H1 (cell line): ENCODE data around the gene BLCAP. TPM values are rescaled to one million over a fixed set of nuclear protein-coding genes. Genes with fewer than 3 reads are reported as not detected.
"Not testable (repeated sequence)": the region's sequence is repeated elsewhere in the genome, so short reads cannot be mapped to it uniquely, and the experiment has no call there.

Experiments
- CTCF ChIA-PET: fragments of 300-600 bp; sonication (Branson Sonifier 250); formaldehyde crosslinking; loops from one replicate; lab custom pipeline; 2021; ENCODE audit not compliant: partially characterized antibody; lab: Charles Lee
- POLR2A ChIA-PET: fragments of 300-600 bp; sonication (Branson Sonifier 250); formaldehyde crosslinking; loops from one replicate; lab custom pipeline; 2021; ENCODE audit warnings: inconsistent platforms; ENCODE audit not compliant: partially characterized antibody; lab: Charles Lee
- DNase-seq, 2 experiments: peaks; one replicate each; pipeline versions ENCODE4 v3.0.0 to v3.0.0-alpha.2; 2010 to 2022; ENCODE audit warnings: low spot score in 2 of 2, low read depth in 1 of 2, mixed read lengths in 1 of 2
- FAIRE-seq: peaks from 2 replicates; lab custom pipeline; 2011; peaks lifted over from hg19 to GRCh38; lab: Jason Lieb, UNC
- H2AFZ ChIP-seq: 2 replicates; pipeline ENCODE4 v1.8.1; 2012; ENCODE audit warnings: low read length, inconsistent platforms
- H2AK5ac ChIP-seq: 2 replicates; pipeline ENCODE4 v1.6.1; 2013; ENCODE audit warnings: low read depth, low read length
- H2BK120ac ChIP-seq: replicated peaks from 2 replicates; pipeline ENCODE3; 2013; ENCODE audit warnings: low read depth, low read length, inconsistent platforms
- H2BK12ac ChIP-seq: 2 replicates; pipeline ENCODE4 v1.6.1; 2013; ENCODE audit warnings: low read depth, low read length
- H2BK15ac ChIP-seq: 2 replicates; pipeline ENCODE4 v1.6.1; 2013; ENCODE audit warnings: low read length
- H2BK20ac ChIP-seq: 2 replicates; pipeline ENCODE4 v1.6.1; 2013; ENCODE audit warnings: low read length
- H2BK5ac ChIP-seq: 2 replicates; pipeline ENCODE4 v1.6.1; 2013; ENCODE audit warnings: low read depth, low read length
- H3K14ac ChIP-seq: 2 replicates; pipeline ENCODE4 v1.6.1; 2013; ENCODE audit warnings: inconsistent platforms; ENCODE audit not compliant: insufficient read length
- H3K18ac ChIP-seq: 2 replicates; pipeline ENCODE4 v1.6.1; 2013; ENCODE audit warnings: low read length; ENCODE audit errors: extremely low read depth
- H3K23ac ChIP-seq: 2 replicates; pipeline ENCODE4 v1.6.1; 2013; ENCODE audit warnings: inconsistent platforms; ENCODE audit not compliant: insufficient read length
- H3K23me2 ChIP-seq: 2 replicates; pipeline ENCODE4 v1.6.1; 2013; ENCODE audit warnings: low read depth, low read length
- H3K27ac ChIP-seq: 2 replicates; pipeline ENCODE4 v1.6.1; 2011; ENCODE audit warnings: low read depth, low read length, inconsistent platforms
- H3K27me3 ChIP-seq, 4 experiments: replicated peaks in 1 of 4; 1 replicate in 1 of 4; 2 replicates in 3 of 4; pipeline versions ENCODE4 v1.6.1 to v1.8.1; 2011 to 2013; ENCODE audit warnings: low read length in 3 of 4, mild to moderate bottlenecking in 3 of 4, inconsistent platforms in 2 of 4, mixed read lengths in 2 of 4, moderate library complexity in 1 of 4; ENCODE audit not compliant: control insufficient read depth in 3 of 4, insufficient read depth in 3 of 4; ENCODE audit errors: extremely low read depth in 1 of 4
- H3K36me3 ChIP-seq, 4 experiments: 2 replicates each; pipeline versions ENCODE4 v1.6.1 to v1.8.1; 2011 to 2013; ENCODE audit warnings: mild to moderate bottlenecking in 4 of 4, low read length in 3 of 4, moderate library complexity in 2 of 4, control low read depth in 1 of 4, inconsistent platforms in 1 of 4; ENCODE audit not compliant: insufficient read depth in 4 of 4, control insufficient read depth in 2 of 4
- H3K4ac ChIP-seq: replicated peaks from 2 replicates; pipeline ENCODE3; 2013; ENCODE audit warnings: low read length, low read depth, mixed read lengths, inconsistent platforms; ENCODE audit not compliant: insufficient read length
- H3K4me1 ChIP-seq, 4 experiments: replicated peaks in 1 of 4; 1 replicate in 1 of 4; 2 replicates in 3 of 4; pipeline versions ENCODE4 v1.6.1 to v1.8.1; 2011 to 2013; ENCODE audit warnings: low read length in 3 of 4, inconsistent platforms in 2 of 4, mixed read lengths in 1 of 4; ENCODE audit not compliant: insufficient read depth in 4 of 4, control insufficient read depth in 3 of 4
- H3K4me2 ChIP-seq, 2 experiments: 2 replicates each; pipeline versions ENCODE4 v1.6.1 to v1.8.1; 2011 to 2013; ENCODE audit warnings: low read depth in 2 of 2, low read length in 2 of 2, control low read depth in 1 of 2, inconsistent platforms in 1 of 2, mild to moderate bottlenecking in 1 of 2; ENCODE audit not compliant: insufficient read depth in 1 of 2
- H3K4me3 ChIP-seq, 4 experiments: fragments of 200-600, 300-600 bp in 1 of 4; sonication (generic), shearing (Covaris generic), sonication (Bioruptor Twin) in 1 of 4; 2 replicates each; pipeline versions ENCODE4 v1.5.1 to v1.8.1; 2011 to 2016; ENCODE audit warnings: low read length in 4 of 4, low read depth in 3 of 4, control low read depth in 2 of 4, inconsistent platforms in 2 of 4, mild to moderate bottlenecking in 2 of 4, mixed read lengths in 1 of 4, moderate library complexity in 1 of 4; ENCODE audit not compliant: insufficient read depth in 2 of 4; ENCODE audit errors: extremely low read depth in 1 of 4
- H3K56ac ChIP-seq: replicated peaks from 2 replicates; pipeline ENCODE3; 2013; ENCODE audit warnings: low read depth, mild to moderate bottlenecking, mixed read lengths, low read length, inconsistent platforms; ENCODE audit not compliant: insufficient read length
- H3K79me1 ChIP-seq: 2 replicates; pipeline ENCODE4 v1.6.1; 2013; ENCODE audit warnings: low read depth, low read length, control low read depth
- H3K79me2 ChIP-seq, 2 experiments: 2 replicates each; pipeline versions ENCODE4 v1.6.1 to v1.8.1; 2012 to 2013; ENCODE audit warnings: low read length in 2 of 2, mild to moderate bottlenecking in 2 of 2, inconsistent platforms in 1 of 2; ENCODE audit not compliant: insufficient read depth in 2 of 2, control insufficient read depth in 1 of 2
- H3K9ac ChIP-seq, 4 experiments: replicated peaks in 1 of 4; 1 replicate in 1 of 4; 2 replicates in 3 of 4; pipeline versions ENCODE4 v1.6.1 to v1.8.1; 2011 to 2013; ENCODE audit warnings: low read depth in 3 of 4, low read length in 3 of 4, control low read depth in 2 of 4, mild to moderate bottlenecking in 2 of 4, moderate library complexity in 2 of 4, inconsistent platforms in 1 of 4; ENCODE audit errors: extremely low read depth in 1 of 4
- H3K9me3 ChIP-seq, 2 experiments: 2 replicates each; pipeline versions ENCODE4 v1.6.1 to v1.8.1; 2012 to 2013; ENCODE audit warnings: mild to moderate bottlenecking in 2 of 2, moderate library complexity in 2 of 2, control low read depth in 1 of 2, inconsistent platforms in 1 of 2, low read depth in 1 of 2, low read length in 1 of 2, mixed read lengths in 1 of 2; ENCODE audit not compliant: insufficient read depth in 2 of 2
- H4K20me1 ChIP-seq, 2 experiments: replicated peaks in 1 of 2; 2 replicates each; pipeline versions ENCODE3 to v1.8.1; 2011 to 2013; ENCODE audit warnings: inconsistent platforms in 2 of 2, low read length in 2 of 2, mild to moderate bottlenecking in 1 of 2; ENCODE audit not compliant: insufficient read depth in 2 of 2, control insufficient read depth in 1 of 2
- H4K5ac ChIP-seq: 2 replicates; pipeline ENCODE4 v1.6.1; 2013; ENCODE audit warnings: low read length, low read depth, mixed read lengths, inconsistent platforms; ENCODE audit not compliant: insufficient read length
- H4K8ac ChIP-seq: 2 replicates; pipeline ENCODE4 v1.8.0; 2013; ENCODE audit warnings: mild to moderate bottlenecking, moderate library complexity, low read length, inconsistent platforms; ENCODE audit not compliant: insufficient read depth; ENCODE audit errors: extremely low read depth
- H4K91ac ChIP-seq: replicated peaks from 2 replicates; pipeline ENCODE3; 2013; ENCODE audit warnings: low read length, mixed read lengths, inconsistent platforms; ENCODE audit not compliant: insufficient read length
- WGBS, 2 experiments: shearing (Covaris generic) in 1 of 2; methylation state at CpG; one replicate each; pipeline versions ENCODE4 v1.1.6 to v1.1.7; 2013 to 2015; ENCODE audit warnings: low lambda C conversion rate in 2 of 2, mixed read lengths in 2 of 2, inconsistent platforms in 1 of 2, low coverage in 1 of 2, missing lambda C conversion rate in 1 of 2; ENCODE audit not compliant: insufficient replicate concordance in 2 of 2, insufficient coverage in 1 of 2, insufficient read length in 1 of 2; ENCODE audit errors: extremely low coverage in 1 of 2, missing lambda C conversion rate in 1 of 2; 5-methylcytosine and 5-hydroxymethylcytosine counted together
- polyA plus RNA-seq, 7 experiments: library from polyadenylated mRNA; depleted of rRNA in 3 of 7; stranded (reverse) in 5 of 7; unstranded in 2 of 7; fragments of >200 nt in 5 of 7; fragments of 200-250 nt in 2 of 7; gene quantifications; 1 replicate in 5 of 7; 2 replicates in 1 of 7; 4 replicates in 1 of 7; pipeline versions ENCODE4 v1.2.1 to v1.2.3, GENCODE V29; 2011 to 2013; ENCODE audit warnings: missing spikeins in 2 of 7, mixed read lengths in 2 of 7
- total RNA-seq: library from RNA; stranded (reverse); fragmentation: NEBNext Ultra II Directional; extraction: Animal tissue kit (Norgen Biotek cat#: 25700); gene quantifications from 2 replicates; pipeline ENCODE4 v1.2.1, GENCODE V29; 2021

The BLCAP gene
- total and polyA plus RNA-seq, 2 of the 8 experiments (the other 6 are each of a cell fraction or from before 2014, with no cell fraction given): 60.3 to 72.2 TPM

- H3K56ac ChIP-seq, H3K79me2 ChIP-seq, H2BK12ac ChIP-seq, H3K27ac ChIP-seq, H2BK5ac ChIP-seq, H2BK120ac ChIP-seq, H3K18ac ChIP-seq, H3K4me2 ChIP-seq, H3K14ac ChIP-seq, H3K9ac ChIP-seq, H3K23me2 ChIP-seq, CTCF ChIA-PET, H3K23ac ChIP-seq, DNase-seq, H3K9me3 ChIP-seq, H3K79me1 ChIP-seq, H4K20me1 ChIP-seq, H3K27me3 ChIP-seq, FAIRE-seq, H2BK20ac ChIP-seq, H4K5ac ChIP-seq, H3K4me3 ChIP-seq, H3K4me1 ChIP-seq, POLR2A ChIA-PET, H4K8ac ChIP-seq, H2BK15ac ChIP-seq, H3K4ac ChIP-seq, H4K91ac ChIP-seq, H2AFZ ChIP-seq, H2AK5ac ChIP-seq, H3K36me3 ChIP-seq: not testable (repeated sequence)
- WGBS, 2 experiments: 85% methylated on average over 2 of the region's 2 CpGs; no CpG with 5 or more reads in 1 of the 2 experiments
Observed at GRCh38 chr20:37551660-37552059, 24.0 kb upstream of the BLCAP start.
